Omental fat pad (tissue), 4 donors: ENCODE results near the gene CAVIN2. TPM values are rescaled to one million over a fixed set of nuclear protein-coding genes. Genes with fewer than 3 reads are reported as not detected.
"Not testable (repeated sequence)": the region's sequence is repeated elsewhere in the genome, so short reads cannot be mapped to it uniquely, and the experiment has no call there.

Experiments
- ATAC-seq: fragments of 150-250 bp; one replicate; pipeline ENCODE4 v1.9.1; 2016; ENCODE audit warnings: mild to moderate bottlenecking, moderate library complexity; ENCODE audit not compliant: low FRiP score
- DNase-seq: peaks from one replicate; pipeline ENCODE4 v3.0.0-alpha.2; 2019; ENCODE audit warnings: low spot score
- total RNA-seq, 4 donors: library from RNA; depleted of rRNA; stranded (reverse); fragments of >200 nt; gene quantifications; one replicate each; pipeline ENCODE4 v1.1.0, GENCODE V29; 2016
- TF ChIP-seq, protein P1 (sequence below), 3 donors: fragments of 450-650 bp; IDR thresholded peaks; one replicate each; pipeline ENCODE4 v1.5.1; 2016 to 2017; ENCODE audit warnings: antibody characterized with exemption in 3 of 3, mild to moderate bottlenecking in 3 of 3, moderate library complexity in 2 of 3

CAVIN2 gene
- total RNA-seq, 4 donors from 2014 or later = 45.3 to 194 (median 64.2) TPM

DNA sequence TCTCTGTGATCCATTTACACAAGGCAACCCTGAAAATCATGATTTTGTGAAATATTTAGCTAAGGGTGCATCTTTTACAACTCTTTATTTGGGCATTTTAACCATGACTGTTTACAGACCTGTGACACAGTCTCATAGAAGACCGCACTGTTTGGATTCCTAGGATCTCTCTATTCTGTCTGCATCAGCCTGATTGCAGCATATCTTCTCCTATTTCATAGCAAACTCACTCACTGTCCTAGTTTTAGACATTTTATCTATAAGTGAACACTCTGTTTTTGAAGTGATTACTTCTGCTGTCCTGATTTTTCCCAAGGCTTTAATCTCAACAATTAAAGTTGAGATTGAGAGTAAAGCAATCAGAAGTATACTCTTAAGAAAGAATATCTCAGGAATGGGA, 56.2 kb downstream of the CAVIN2 start:
- ATAC-seq = no peak
- no peak for DNase-seq
- TF ChIP-seq, protein P1, sequence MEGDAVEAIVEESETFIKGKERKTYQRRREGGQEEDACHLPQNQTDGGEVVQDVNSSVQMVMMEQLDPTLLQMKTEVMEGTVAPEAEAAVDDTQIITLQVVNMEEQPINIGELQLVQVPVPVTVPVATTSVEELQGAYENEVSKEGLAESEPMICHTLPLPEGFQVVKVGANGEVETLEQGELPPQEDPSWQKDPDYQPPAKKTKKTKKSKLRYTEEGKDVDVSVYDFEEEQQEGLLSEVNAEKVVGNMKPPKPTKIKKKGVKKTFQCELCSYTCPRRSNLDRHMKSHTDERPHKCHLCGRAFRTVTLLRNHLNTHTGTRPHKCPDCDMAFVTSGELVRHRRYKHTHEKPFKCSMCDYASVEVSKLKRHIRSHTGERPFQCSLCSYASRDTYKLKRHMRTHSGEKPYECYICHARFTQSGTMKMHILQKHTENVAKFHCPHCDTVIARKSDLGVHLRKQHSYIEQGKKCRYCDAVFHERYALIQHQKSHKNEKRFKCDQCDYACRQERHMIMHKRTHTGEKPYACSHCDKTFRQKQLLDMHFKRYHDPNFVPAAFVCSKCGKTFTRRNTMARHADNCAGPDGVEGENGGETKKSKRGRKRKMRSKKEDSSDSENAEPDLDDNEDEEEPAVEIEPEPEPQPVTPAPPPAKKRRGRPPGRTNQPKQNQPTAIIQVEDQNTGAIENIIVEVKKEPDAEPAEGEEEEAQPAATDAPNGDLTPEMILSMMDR (IDR thresholded peaks at IDR 0.05) = no peak

DNA sequence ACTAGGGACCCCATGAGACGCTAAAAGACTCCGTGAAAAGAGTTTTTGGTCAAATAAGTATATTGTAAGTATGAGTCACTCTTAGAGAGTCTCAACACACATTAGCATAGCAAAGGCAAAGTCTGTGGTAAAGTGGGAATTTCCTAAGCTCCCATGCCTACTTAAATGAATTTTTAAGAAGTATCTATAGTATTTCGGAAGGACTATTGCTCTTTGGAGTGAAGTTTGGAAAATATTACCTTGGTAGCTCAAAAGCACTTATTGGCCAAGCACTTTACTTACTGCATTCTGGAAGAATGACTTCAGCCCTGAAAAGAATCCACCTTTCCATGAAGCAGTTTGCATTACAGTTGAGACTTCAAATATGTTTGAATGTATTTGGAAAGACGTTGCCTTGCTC, 57.1 kb downstream of the CAVIN2 start:
- ATAC-seq (no peak), DNase-seq (no peak)
- TF ChIP-seq, protein P1 (IDR thresholded peaks at IDR 0.05) = no peak

DNA sequence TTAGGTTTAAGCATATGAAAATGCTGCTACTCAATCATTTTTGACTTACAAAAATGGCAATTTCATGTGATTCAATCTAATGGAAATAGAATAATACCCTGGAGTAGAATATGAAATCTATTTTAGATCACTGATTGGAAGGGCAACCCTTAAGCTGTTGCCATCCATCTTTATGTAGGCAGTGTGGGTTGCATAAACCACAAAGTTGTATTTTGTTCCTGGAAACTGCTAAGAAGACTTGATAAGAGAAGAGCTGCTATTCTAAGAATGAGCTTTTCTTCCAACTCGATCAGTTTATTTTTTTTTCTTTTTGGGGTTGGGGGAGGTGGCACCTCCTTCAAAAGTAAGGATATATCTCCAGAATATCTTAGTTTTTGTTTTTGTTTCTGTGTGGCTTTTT, 60.2 kb downstream of the CAVIN2 start:
- DNase-seq (no peak), ATAC-seq (no peak)
- TF ChIP-seq, protein P1 (IDR thresholded peaks at IDR 0.05) = no peak

DNA sequence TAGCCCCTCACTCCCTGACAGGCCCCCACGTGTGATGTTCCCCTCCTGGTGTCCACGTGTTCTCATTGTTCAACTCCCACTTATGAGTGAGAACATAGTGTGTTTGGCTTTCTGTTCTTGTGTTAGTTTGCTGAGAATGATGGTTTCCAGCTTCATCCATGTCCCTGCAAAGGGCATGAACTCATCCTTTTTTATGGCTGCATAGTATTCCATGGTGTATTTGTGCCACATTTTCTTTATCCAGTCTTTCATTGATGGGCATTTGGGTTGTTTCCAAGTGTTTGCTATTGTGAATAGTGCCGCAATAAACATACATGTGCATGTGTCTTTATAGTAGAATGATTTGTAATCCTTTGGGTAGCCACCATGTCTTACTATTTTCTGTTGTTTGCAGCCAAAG, 61.2 kb downstream of the CAVIN2 start:
- not testable (repeated sequence) for ATAC-seq, DNase-seq

Other genes starting within 250 kb of the CAVIN2 start
- 100 to 1,000 TPM in 2 of 4 donors, 10 to 100 TPM in 2; 58.3 to 318 (median 104) TPM for gene NABP1, start 169.0 kb downstream of the CAVIN2 start, total RNA-seq